HT-29 (cell line): ENCODE data around the gene NDUFAF5. TPM values are rescaled to one million over a fixed set of nuclear protein-coding genes. Genes with fewer than 3 reads are reported as not detected.
"Not testable (repeated sequence)": the region's sequence is repeated elsewhere in the genome, so short reads cannot be mapped to it uniquely, and the experiment has no call there.

Experiments used
- DNase-seq: peaks from one replicate; pipeline ENCODE4 v3.0.0-alpha.2; 2015; ENCODE audit warnings: low spot score
- total RNA-seq: library from RNA; depleted of rRNA; stranded (reverse); fragments of >200 nt; shearing (Covaris generic); gene quantifications from 2 replicates; pipeline ENCODE4 v1.2.3, GENCODE V29; 2014; rRNA removed

The NDUFAF5 gene
- total RNA-seq, result 15.7 and 19.9 TPM in 2 replicates

- DNase-seq, result peak; percentile 95
Measured at GRCh38 chr20:13784893-13785715, at the start of gene NDUFAF5, which contains the start of gene ESF1. NDUFAF5 (plus strand) TSS chr20:13785028; CDS start chr20:13785069, 41 bp downstream. ESF1 (minus strand) TSS chr20:13784919; CDS start chr20:13783140, 1,779 bp downstream.

- no peak for DNase-seq
Measured at GRCh38 chr20:13735826-13736225, 49.0 kb upstream of the NDUFAF5 start.

GRCh38 chr20:13736436-13737191, 48.2 kb upstream of the NDUFAF5 start:
- DNase-seq, result no peak

GRCh38 chr20:13738187-13738586, 46.6 kb upstream of the NDUFAF5 start:
- not testable (repeated sequence) for DNase-seq

- no peak for DNase-seq
Measured at GRCh38 chr20:13739731-13740649, 44.8 kb upstream of the NDUFAF5 start.

- peak; percentile 12 for DNase-seq
Measured at GRCh38 chr20:13741879-13742278, 42.9 kb upstream of the NDUFAF5 start.

GRCh38 chr20:13744352-13744751, 40.5 kb upstream of the NDUFAF5 start:
- DNase-seq, result no peak

- DNase-seq, result no peak
Measured at GRCh38 chr20:13745784-13746183, 39.0 kb upstream of the NDUFAF5 start.

- DNase-seq, result no peak
Measured at GRCh38 chr20:13749811-13750210, 35.0 kb upstream of the NDUFAF5 start.

GRCh38 chr20:13753436-13754036, 31.3 kb upstream of the NDUFAF5 start:
- DNase-seq, result no peak

GRCh38 chr20:13755809-13756208, 29.0 kb upstream of the NDUFAF5 start:
- no peak for DNase-seq

GRCh38 chr20:13756551-13756950, 28.3 kb upstream of the NDUFAF5 start:
- no peak for DNase-seq

- DNase-seq, result no peak
Measured at GRCh38 chr20:13758884-13759283, 25.9 kb upstream of the NDUFAF5 start.

- not testable (repeated sequence) for DNase-seq
Measured at GRCh38 chr20:13760451-13760946, 24.3 kb upstream of the NDUFAF5 start.

GRCh38 chr20:13765299-13765698, 19.5 kb upstream of the NDUFAF5 start:
- no peak for DNase-seq

- DNase-seq, result no peak
Measured at GRCh38 chr20:13765868-13766416, 18.9 kb upstream of the NDUFAF5 start.

GRCh38 chr20:13770141-13770540, 14.7 kb upstream of the NDUFAF5 start:
- DNase-seq, result no peak

- DNase-seq, result peak; percentile 39
Measured at GRCh38 chr20:13771853-13772453, 12.9 kb upstream of the NDUFAF5 start.

GRCh38 chr20:13772529-13772928, 12.3 kb upstream of the NDUFAF5 start:
- DNase-seq, result no peak

GRCh38 chr20:13775867-13776266, 9.0 kb upstream of the NDUFAF5 start:
- no peak for DNase-seq
